Upper lobe of left lung (tissue), 6 donors: ENCODE measurements around the gene SORBS1. TPM values are rescaled to one million over a fixed set of nuclear protein-coding genes. Genes with fewer than 3 reads are reported as not detected.

Source experiments
- ATAC-seq, 2 donors: fragments of 200-7000 bp; cut with Tn5 transposase; one replicate each; pipeline ENCODE4 v1.9.1; 2022; ENCODE audit warnings: mild to moderate bottlenecking in 2 of 2, moderate library complexity in 2 of 2; ENCODE audit not compliant: low FRiP score in 2 of 2
- DNase-seq, 2 donors: peaks; one replicate each; pipeline ENCODE4 v3.0.0-alpha.2; 2019 to 2020
- H3K27ac ChIP-seq, 4 donors: fragments of 200-600 bp; sonication (generic); one replicate each; pipeline ENCODE4 v1.5.1; 2016 to 2019
- H3K27me3 ChIP-seq, 4 donors: fragments of 200-600 bp; sonication (generic); one replicate each; pipeline ENCODE4 v1.5.1; 2017 to 2019
- H3K36me3 ChIP-seq, 4 donors: fragments of 200-600 bp; sonication (generic); one replicate each; pipeline ENCODE4 v1.5.1; 2016 to 2019
- H3K4me1 ChIP-seq, 4 donors: fragments of 200-600 bp; sonication (generic); one replicate each; pipeline ENCODE4 v1.5.1; 2018 to 2019
- H3K4me3 ChIP-seq, 4 donors: fragments of 200-600 bp; sonication (generic); one replicate each; pipeline ENCODE4 v1.5.1; 2017 to 2019; ENCODE audit warnings: mild to moderate bottlenecking in 2 of 4, moderate library complexity in 1 of 4
- H3K9me3 ChIP-seq, 4 donors: fragments of 200-600 bp; sonication (generic); one replicate each; pipeline ENCODE4 v1.5.1; 2018 to 2019
- EP300 ChIP-seq, 4 donors: sonication (generic); formaldehyde crosslinking; IDR thresholded peaks; one replicate each; pipeline ENCODE4 v1.5.1; 2017; ENCODE audit warnings: antibody characterized with exemption in 4 of 4, control low read depth in 2 of 4
- POLR2A ChIP-seq, 4 donors: fragments of 450-650 bp; IDR thresholded peaks; one replicate each; pipeline ENCODE4 v1.5.1; 2016 to 2017; ENCODE audit warnings: antibody characterized with exemption in 4 of 4, mild to moderate bottlenecking in 2 of 4
- POLR2AphosphoS5 ChIP-seq, 2 donors: sonication (generic); formaldehyde crosslinking; IDR thresholded peaks; one replicate each; pipeline ENCODE4 v1.5.1; 2017; ENCODE audit warnings: antibody characterized with exemption in 2 of 2
- WGBS, 2 donors: methylation state at CpG; one replicate each; pipeline ENCODE4 v1.1.5; 2017 to 2018; 5-methylcytosine and 5-hydroxymethylcytosine counted together
- total RNA-seq, 6 donors: library from RNA; depleted of rRNA in 4 of 6; stranded (reverse); fragments of >200 nt in 4 of 6; gene quantifications; one replicate each; pipeline versions ENCODE4 v1.1.0 to v1.2.1, GENCODE V29; 2016 to 2021
- TF ChIP-seq, protein P1 (sequence below), 6 experiments: fragments of 450-650 bp in 4 of 6; fragments of 200-600 bp in 2 of 6; sonication (generic) in 2 of 6; IDR thresholded peaks; one replicate each; pipeline ENCODE4 v1.5.1; 2016 to 2019; ENCODE audit warnings: antibody characterized with exemption in 6 of 6
- donor health status: DM: no; HTN: no; CAD: no; lungs with moderate emphysema.
- donor health status: DM: no; HTN: yes; CAD: no; lungs with severe emphysema.

Gene SORBS1
- total RNA-seq, 6 donors from 2014 or later, result 45.8 to 116 (median 71.7) TPM

DNA sequence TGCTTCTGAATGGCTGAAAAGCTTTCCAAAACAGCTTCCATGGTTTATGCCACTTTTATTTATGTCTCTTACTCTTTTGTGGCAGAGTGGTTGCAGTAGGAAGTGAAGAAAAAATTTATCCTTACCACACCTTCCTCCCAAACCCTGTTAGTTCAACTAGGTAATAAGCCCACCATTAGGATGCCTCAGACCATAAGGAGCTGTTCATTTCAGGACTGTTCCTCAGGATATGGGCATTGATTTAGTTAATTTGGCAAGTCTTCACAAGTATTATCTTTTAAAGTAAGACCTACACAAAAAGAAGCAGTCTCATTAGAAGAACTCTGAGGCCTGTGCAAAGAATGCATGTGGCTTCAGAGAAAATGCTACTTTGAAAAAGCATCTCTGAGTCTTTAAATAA lies 187.5 kb downstream of the SORBS1 start:
- Histone ChIP-seq H3K27ac (no peak overlapping the region), H3K36me3 (peaks cover 0 to 30% (median 0%) of the 10 kb centered on the region in 4 donors), H3K4me3 (no peak overlapping the region), H3K9me3 (no peaks in the 10 kb centered on the region), H3K27me3 (no peaks in the 10 kb centered on the region), H3K4me1 (peaks cover 0 to 9% (median 2%) of the 10 kb centered on the region in 4 donors)
- no peak for DNase-seq
- no peak for ATAC-seq
- no peak for TF ChIP-seq EP300 (IDR thresholded peaks at IDR 0.05)
- no peak for TF ChIP-seq POLR2A (IDR thresholded peaks at IDR 0.05)
- TF ChIP-seq, protein P1, sequence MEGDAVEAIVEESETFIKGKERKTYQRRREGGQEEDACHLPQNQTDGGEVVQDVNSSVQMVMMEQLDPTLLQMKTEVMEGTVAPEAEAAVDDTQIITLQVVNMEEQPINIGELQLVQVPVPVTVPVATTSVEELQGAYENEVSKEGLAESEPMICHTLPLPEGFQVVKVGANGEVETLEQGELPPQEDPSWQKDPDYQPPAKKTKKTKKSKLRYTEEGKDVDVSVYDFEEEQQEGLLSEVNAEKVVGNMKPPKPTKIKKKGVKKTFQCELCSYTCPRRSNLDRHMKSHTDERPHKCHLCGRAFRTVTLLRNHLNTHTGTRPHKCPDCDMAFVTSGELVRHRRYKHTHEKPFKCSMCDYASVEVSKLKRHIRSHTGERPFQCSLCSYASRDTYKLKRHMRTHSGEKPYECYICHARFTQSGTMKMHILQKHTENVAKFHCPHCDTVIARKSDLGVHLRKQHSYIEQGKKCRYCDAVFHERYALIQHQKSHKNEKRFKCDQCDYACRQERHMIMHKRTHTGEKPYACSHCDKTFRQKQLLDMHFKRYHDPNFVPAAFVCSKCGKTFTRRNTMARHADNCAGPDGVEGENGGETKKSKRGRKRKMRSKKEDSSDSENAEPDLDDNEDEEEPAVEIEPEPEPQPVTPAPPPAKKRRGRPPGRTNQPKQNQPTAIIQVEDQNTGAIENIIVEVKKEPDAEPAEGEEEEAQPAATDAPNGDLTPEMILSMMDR (IDR thresholded peaks at IDR 0.05), result no peak
- TF ChIP-seq POLR2AphosphoS5 (IDR thresholded peaks at IDR 0.05), result no peak

DNA sequence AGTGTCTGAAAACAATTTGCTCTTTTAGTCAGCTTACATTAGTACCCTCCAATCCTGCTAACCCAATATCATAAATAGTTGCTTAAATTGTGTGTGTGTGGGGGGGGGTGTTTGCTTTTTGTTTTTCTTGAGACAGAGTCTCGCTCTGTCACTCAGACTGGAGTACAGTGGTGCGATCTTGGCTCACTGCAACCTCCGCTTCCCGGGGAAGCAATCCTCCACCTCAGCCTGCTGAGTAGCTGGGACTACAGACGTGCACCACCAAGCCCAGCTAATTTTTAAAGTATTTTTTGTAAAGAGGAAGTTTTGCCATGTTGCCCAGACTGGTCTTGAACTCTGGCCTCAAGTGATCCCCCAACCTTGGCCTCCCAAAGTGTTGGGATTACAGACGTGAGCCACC lies 196.8 kb downstream of the SORBS1 start:
- peaks cover 0 to 15% (median 9%) of the 10 kb centered on the region in 4 donors for H3K4me1 ChIP-seq
- ATAC-seq (no peak), DNase-seq (no peak)
- no peaks in the 10 kb centered on the region for H3K9me3 ChIP-seq
- WGBS, 2 donors, result 75 to 84% methylated on average over 6 of the region's 6 CpGs
- H3K4me3 ChIP-seq, result no peak overlapping the region
- no peak overlapping the region for H3K27ac ChIP-seq
- no peaks in the 10 kb centered on the region for H3K27me3 ChIP-seq
- TF ChIP-seq POLR2A (IDR thresholded peaks at IDR 0.05) (no peak), POLR2AphosphoS5 (IDR thresholded peaks at IDR 0.05) (no peak), EP300 (IDR thresholded peaks at IDR 0.05) (no peak)
- TF ChIP-seq, protein P1 (IDR thresholded peaks at IDR 0.05), result no peak
- peaks cover 0 to 8% (median 0%) of the 10 kb centered on the region in 4 donors for H3K36me3 ChIP-seq

GRCh38 chr10:95363303-95363912 lies 197.8 kb downstream of the SORBS1 start:
- no peak overlapping the region for H3K4me3 ChIP-seq
- no peak for TF ChIP-seq POLR2A (IDR thresholded peaks at IDR 0.05)
- TF ChIP-seq, protein P1 (IDR thresholded peaks at IDR 0.05), result peak; percentile 75 to 90 (median 86)
- peaks cover 0 to 15% (median 9%) of the 10 kb centered on the region in 4 donors for H3K4me1 ChIP-seq
- H3K27ac ChIP-seq, result no peak overlapping the region
- H3K27me3 ChIP-seq, result no peaks in the 10 kb centered on the region
- no peak for DNase-seq
- H3K36me3 ChIP-seq, result peaks cover 0 to 8% (median 0%) of the 10 kb centered on the region in 4 donors
- no peaks in the 10 kb centered on the region for H3K9me3 ChIP-seq
- ATAC-seq, result peak in 1 of 2 donors; percentile 86
- 0 to 2% methylated on average over 2 of the region's 2 CpGs for WGBS, 2 donors

- TF ChIP-seq EP300 (IDR thresholded peaks at IDR 0.05) (no peak), POLR2A (IDR thresholded peaks at IDR 0.05) (no peak), POLR2AphosphoS5 (IDR thresholded peaks at IDR 0.05) (no peak)
- TF ChIP-seq, protein P1 (IDR thresholded peaks at IDR 0.05), result no peak
- H3K27ac ChIP-seq, result peak overlapping the region in 1 of 4 donors; percentile 53
- no peak for ATAC-seq
- H3K4me3 ChIP-seq, result no peak overlapping the region
- peaks cover 0 to 15% (median 9%) of the 10 kb centered on the region in 4 donors for H3K4me1 ChIP-seq
- H3K9me3 ChIP-seq, result no peaks in the 10 kb centered on the region
- H3K36me3 ChIP-seq, result peaks cover 0 to 24% (median 10%) of the 10 kb centered on the region in 4 donors
- no peaks in the 10 kb centered on the region for H3K27me3 ChIP-seq
- peak in 1 of 2 donors; percentile 41 for DNase-seq
Measured at GRCh38 chr10:95360122-95360714, 201.0 kb downstream of the SORBS1 start.

- peaks cover 0 to 32% (median 10%) of the 10 kb centered on the region in 4 donors for H3K36me3 ChIP-seq
- DNase-seq, result no peak
- 92% methylated on average over 6 of the region's 6 CpGs for WGBS, 2 donors
- TF ChIP-seq, protein P1 (IDR thresholded peaks at IDR 0.05), result no peak
- TF ChIP-seq POLR2A (IDR thresholded peaks at IDR 0.05) (no peak), POLR2AphosphoS5 (IDR thresholded peaks at IDR 0.05) (no peak), EP300 (IDR thresholded peaks at IDR 0.05) (no peak)
- no peak overlapping the region for H3K4me3 ChIP-seq
- no peaks in the 10 kb centered on the region for H3K9me3 ChIP-seq
- no peaks in the 10 kb centered on the region for H3K27me3 ChIP-seq
- H3K27ac ChIP-seq, result no peak overlapping the region
- peaks cover 0 to 15% (median 9%) of the 10 kb centered on the region in 4 donors for H3K4me1 ChIP-seq
- no peak for ATAC-seq
Measured at GRCh38 chr10:95359466-95359865, 201.7 kb downstream of the SORBS1 start.
